ENCODE measurements around the gene TACO1.

The TACO1 gene

GRCh38 chr17:63600569-63601438 lies at the start of gene TACO1:
TACO1 (plus strand) TSS chr17:63600895; CDS start chr17:63601084, 189 bp downstream.
- H3K4me3 ChIP-seq (ENCODE audit: low read depth, low read length): peak within 1 kb of the TSS; percentile 79
- TF ChIP-seq CTCF (IDR thresholded peaks at IDR 0.05; ENCODE audit: control insufficient read depth, extremely low read depth, insufficient read depth): no peak
- DNase-seq (ENCODE audit: low read depth): peak; percentile 70

- peak overlapping the region; percentile 87 for H3K4me3 ChIP-seq (ENCODE audit: low read depth, low read length)
- no peak for DNase-seq (ENCODE audit: low read depth)
- no peak for TF ChIP-seq CTCF (IDR thresholded peaks at IDR 0.05; ENCODE audit: control insufficient read depth, extremely low read depth, insufficient read depth)
Observed at GRCh38 chr17:63552211-63552610, 48.5 kb upstream of the TACO1 start.

- no peak for TF ChIP-seq CTCF (IDR thresholded peaks at IDR 0.05; ENCODE audit: control insufficient read depth, extremely low read depth, insufficient read depth)
- H3K4me3 ChIP-seq (ENCODE audit: low read depth, low read length): no peak overlapping the region
- peak; percentile 93 for DNase-seq (ENCODE audit: low read depth)
Observed at GRCh38 chr17:63555500-63556156, 45.1 kb upstream of the TACO1 start.

GRCh38 chr17:63557416-63557815 lies 43.3 kb upstream of the TACO1 start:
- no peak for DNase-seq (ENCODE audit: low read depth)
- TF ChIP-seq CTCF (IDR thresholded peaks at IDR 0.05; ENCODE audit: control insufficient read depth, extremely low read depth, insufficient read depth): no peak
- H3K4me3 ChIP-seq (ENCODE audit: low read depth, low read length): no peak overlapping the region

- no peak for DNase-seq (ENCODE audit: low read depth)
- no peak overlapping the region for H3K4me3 ChIP-seq (ENCODE audit: low read depth, low read length)
- TF ChIP-seq CTCF (IDR thresholded peaks at IDR 0.05; ENCODE audit: control insufficient read depth, extremely low read depth, insufficient read depth): no peak
Observed at GRCh38 chr17:63558441-63558840, 42.3 kb upstream of the TACO1 start.

- DNase-seq (ENCODE audit: low read depth): no peak
- no peak for TF ChIP-seq CTCF (IDR thresholded peaks at IDR 0.05; ENCODE audit: control insufficient read depth, extremely low read depth, insufficient read depth)
- no peak overlapping the region for H3K4me3 ChIP-seq (ENCODE audit: low read depth, low read length)
Observed at GRCh38 chr17:63561819-63562218, 38.9 kb upstream of the TACO1 start.
